ENCODE measurements around the gene TECR. TPM values are rescaled to one million over a fixed set of nuclear protein-coding genes. Genes with fewer than 3 reads are reported as not detected.

The TECR gene
- total RNA-seq, result 28.8 and 38.5 TPM in 2 replicates

DNA sequence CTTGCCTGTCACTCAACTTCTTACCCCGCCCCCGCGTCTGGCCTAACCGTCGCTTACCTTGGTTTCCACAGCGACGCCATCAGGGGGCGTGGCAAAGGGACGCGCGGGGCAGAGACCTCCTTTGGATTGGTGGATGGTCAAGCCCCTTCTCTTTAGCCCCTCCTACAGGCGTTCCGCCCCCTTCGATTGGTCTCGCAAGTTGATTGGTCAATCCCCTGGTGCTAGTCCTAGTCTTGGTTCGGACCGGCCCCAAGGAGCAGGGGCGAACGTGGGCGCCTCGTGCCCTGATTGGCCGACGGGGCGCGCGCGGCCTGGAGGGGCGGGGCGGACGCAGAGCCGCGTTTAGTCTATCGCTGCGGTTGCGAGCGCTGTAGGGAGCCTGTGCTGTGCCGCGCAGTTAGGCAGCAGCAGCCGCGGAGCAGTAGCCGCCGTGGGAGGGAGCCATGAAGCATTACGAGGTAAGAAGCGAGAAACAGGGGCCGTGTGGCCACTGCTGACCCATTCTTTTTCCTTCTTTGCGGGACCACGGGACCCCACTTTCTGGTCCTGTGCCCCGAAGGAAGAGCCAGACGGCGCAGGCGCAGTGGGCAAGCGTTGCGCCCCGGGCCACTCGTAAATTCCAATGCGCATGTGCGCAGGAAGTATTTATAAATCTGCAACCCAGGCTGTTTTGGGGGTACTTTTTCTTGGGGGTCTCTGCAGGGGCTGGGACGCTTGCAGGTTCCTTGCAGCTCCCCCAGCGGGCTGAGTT, at the start of gene TECR:
TECR (plus strand) TSS at position 341 of the 751 bp plus-strand sequence; CDS start at position 444, 103 bp downstream.

GRCh38 chr19:14496029-14496833, 33.2 kb upstream of the TECR start, which contains the start of gene GIPC1:
TSS of gene GIPC1 (minus strand) at chr19:14496127. CDS start at chr19:14482976, 13,151 bp downstream.

GRCh38 chr19:14517840-14518505, 11.4 kb upstream of the TECR start, which contains the start of gene DNAJB1:
TSS of gene DNAJB1 (minus strand) at chr19:14518397. CDS start at chr19:14518349, 48 bp downstream.

DNA sequence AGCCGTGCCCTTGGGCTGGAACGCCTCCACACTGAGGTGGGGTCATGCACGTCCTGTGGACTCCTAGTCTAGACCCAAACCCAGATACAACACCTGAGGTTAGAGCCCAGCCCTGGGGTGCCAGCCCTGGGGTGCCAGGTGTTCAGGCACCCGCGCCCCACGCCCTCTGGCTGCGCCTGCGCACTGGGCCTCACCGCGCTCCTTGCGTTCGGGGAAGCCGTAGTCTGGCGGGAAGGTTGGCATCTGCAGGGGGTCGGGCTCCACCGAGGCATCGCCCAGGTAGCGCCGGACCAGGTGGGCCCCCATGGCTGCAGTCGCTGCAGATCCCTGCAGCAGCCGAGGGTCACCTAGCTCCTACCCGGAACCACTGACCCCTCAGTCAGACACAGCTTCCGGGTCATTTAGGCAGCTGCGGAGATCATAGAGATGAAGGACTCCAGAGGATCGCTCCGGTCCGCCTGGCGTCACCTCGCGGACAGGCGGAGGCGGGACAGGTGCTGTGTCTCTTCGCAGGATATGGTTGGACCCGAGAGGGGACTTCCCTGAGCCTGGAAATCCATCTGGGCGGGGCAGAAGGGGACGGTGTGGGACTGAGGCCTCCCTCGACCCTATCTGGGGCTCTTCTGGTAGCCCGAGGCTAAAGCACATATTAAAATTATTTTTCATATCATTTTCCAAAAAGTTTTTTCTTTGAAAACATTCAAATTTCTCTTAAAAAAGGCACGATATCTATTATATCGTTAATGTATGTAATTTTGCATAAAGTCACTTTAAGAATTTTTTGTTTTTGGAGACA, 42.5 kb downstream of the TECR start, which contains the start of gene NDUFB7:
NDUFB7 (minus strand) TSS at position 372 of the 796 bp plus-strand sequence; CDS start at position 306, 66 bp downstream.

DNA sequence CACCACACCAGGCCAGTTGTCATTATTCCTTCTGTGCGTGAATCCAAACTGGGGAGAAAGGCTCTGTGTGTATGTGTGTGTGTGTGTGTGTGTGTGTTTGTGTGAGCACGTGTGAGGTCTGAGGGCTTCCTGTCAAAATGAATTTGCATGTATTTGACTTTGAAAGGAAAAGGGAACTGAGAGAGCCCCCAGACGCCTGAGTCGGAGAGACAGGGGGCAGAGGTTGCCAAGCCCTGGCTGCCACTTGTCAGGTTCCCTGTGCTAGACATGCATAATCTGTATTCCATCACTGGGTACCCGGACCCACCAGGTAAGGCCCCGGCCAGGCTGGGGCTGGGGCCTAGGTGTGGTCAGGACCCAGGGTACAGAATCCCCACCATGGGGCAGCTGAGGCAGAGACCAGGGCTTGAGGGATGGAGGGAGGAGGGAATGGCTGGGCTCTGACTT, 53.5 kb downstream of the TECR start, which contains the start of gene CLEC17A:
CLEC17A (plus strand) TSS at position 191 of the 447 bp plus-strand sequence; CDS start at position 268, 77 bp downstream.

Other genes starting within 250 kb of the TECR start
- gene ADGRE5, start 148.2 kb upstream of the TECR start, total RNA-seq, result 30.9 and 32.6 TPM in 2 replicates
- gene DDX39A, start 110.3 kb upstream of the TECR start, total RNA-seq, result 48.3 and 118 TPM in 2 replicates
- gene PKN1, start 96.3 kb upstream of the TECR start, total RNA-seq, result 188 and 245 TPM in 2 replicates
- 5.4 and 5.6 TPM in 2 replicates for gene PTGER1, start 54.2 kb upstream of the TECR start, total RNA-seq
- gene GIPC1, start 33.5 kb upstream of the TECR start, total RNA-seq, result 129 and 152 TPM in 2 replicates
- 52.5 and 91.3 TPM in 2 replicates for gene DNAJB1, start 11.2 kb upstream of the TECR start, total RNA-seq
- gene NDUFB7, start 42.5 kb downstream of the TECR start, total RNA-seq, result 188 and 247 TPM in 2 replicates
- gene CLEC17A, start 53.5 kb downstream of the TECR start, total RNA-seq, result under 0.01 TPM in 2 replicates
- gene ADGRE3, start 145.2 kb downstream of the TECR start, total RNA-seq, result not detected in 2 replicates
- 24.6 and 32.7 TPM in 2 replicates for gene ZNF333, start 160.5 kb downstream of the TECR start, total RNA-seq
- not detected in 2 replicates for gene ADGRE2, start 249.0 kb downstream of the TECR start, total RNA-seq